ENCODE data around the gene NET1. TPM values are rescaled to one million over a fixed set of nuclear protein-coding genes. Genes with fewer than 3 reads are reported as not detected.

Gene NET1
- total RNA-seq, 1 donor from 2014 or later, result 57.7 TPM

DNA sequence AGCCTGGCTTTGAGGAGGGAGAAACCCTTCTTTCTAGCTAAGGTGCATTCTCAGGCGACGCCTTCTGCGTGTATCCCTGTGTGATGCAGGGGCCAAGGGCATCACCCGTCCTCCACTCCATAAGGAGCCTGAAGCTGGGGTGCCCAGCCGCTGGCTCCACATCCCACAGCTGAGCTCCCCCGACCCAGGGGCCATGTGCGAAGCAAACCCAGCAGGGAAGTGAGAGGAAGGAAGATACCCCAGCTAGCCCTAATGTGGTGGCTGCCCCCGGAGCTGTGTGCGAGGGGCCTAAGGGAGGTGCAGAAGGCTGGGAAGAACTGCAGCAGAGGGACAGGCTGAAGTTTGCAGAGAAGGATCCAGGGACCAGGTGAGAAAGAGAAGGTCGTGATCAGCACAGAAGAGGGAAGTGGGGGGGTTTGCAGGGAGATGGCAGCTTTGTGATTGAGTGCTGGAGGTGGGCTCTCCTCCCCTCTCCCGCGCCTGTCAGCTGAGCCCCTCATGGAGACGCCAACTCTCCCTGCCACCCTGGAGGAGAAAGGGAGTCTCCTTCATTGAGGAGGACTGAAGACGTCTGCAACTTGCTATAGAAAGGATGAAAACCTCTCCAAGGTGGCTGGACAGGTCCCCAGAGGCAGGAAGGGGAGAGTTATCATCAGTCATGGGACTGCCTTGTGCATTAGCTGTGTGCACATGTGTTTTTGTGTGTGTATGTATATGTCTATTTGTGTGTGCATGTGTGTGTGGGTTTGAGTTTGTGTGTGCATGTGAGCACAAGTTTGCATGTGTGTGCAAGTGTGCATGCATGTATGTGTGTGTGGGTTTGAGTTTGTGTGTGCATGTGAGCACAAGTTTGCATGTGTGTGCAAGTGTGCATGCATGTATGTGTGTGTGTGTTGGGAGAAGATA is 90.5 kb downstream of the NET1 start:
- H3K27me3 Mint-ChIP-seq (ENCODE audit: unreplicated experiment), result peaks cover 3% of the 10 kb centered on the region
- H3K9me3 Mint-ChIP-seq (ENCODE audit: unreplicated experiment), result no peaks in the 10 kb centered on the region
- H3K4me1 Mint-ChIP-seq (ENCODE audit: unreplicated experiment), result peaks cover 18% of the 10 kb centered on the region
- no peaks in the 10 kb centered on the region for H3K36me3 Mint-ChIP-seq (ENCODE audit: low read depth, unreplicated experiment)
- no peak overlapping the region for H3K27ac Mint-ChIP-seq (ENCODE audit: unreplicated experiment)
- H3K4me3 Mint-ChIP-seq (ENCODE audit: unreplicated experiment), result no peak overlapping the region
- no peak for DNase-seq (ENCODE audit: low spot score)
- TF ChIP-seq, protein P1, sequence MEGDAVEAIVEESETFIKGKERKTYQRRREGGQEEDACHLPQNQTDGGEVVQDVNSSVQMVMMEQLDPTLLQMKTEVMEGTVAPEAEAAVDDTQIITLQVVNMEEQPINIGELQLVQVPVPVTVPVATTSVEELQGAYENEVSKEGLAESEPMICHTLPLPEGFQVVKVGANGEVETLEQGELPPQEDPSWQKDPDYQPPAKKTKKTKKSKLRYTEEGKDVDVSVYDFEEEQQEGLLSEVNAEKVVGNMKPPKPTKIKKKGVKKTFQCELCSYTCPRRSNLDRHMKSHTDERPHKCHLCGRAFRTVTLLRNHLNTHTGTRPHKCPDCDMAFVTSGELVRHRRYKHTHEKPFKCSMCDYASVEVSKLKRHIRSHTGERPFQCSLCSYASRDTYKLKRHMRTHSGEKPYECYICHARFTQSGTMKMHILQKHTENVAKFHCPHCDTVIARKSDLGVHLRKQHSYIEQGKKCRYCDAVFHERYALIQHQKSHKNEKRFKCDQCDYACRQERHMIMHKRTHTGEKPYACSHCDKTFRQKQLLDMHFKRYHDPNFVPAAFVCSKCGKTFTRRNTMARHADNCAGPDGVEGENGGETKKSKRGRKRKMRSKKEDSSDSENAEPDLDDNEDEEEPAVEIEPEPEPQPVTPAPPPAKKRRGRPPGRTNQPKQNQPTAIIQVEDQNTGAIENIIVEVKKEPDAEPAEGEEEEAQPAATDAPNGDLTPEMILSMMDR (IDR thresholded peaks at IDR 0.05; ENCODE audit: unreplicated experiment), result no peak

DNA sequence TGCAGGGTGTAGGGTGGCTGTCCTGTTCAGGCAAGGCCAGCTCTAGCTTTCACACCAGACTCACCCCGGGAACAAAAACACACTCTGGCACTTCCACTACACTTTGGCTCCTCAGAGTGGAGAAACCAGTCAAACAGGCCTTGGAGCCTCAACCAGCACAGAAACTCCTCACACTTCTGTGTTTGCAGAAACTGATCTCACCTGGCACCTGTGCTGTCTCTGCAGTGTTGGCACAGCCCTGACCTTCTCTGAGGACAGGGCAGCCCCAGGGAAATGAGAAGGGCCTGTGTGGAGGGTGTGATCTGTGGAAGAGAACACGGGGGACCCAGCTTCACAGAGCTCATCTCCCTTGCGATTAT is 91.1 kb downstream of the NET1 start:
- peaks cover 5% of the 10 kb centered on the region for H3K27me3 Mint-ChIP-seq (ENCODE audit: unreplicated experiment)
- TF ChIP-seq, protein P1 (IDR thresholded peaks at IDR 0.05; ENCODE audit: unreplicated experiment), result no peak
- H3K9me3 Mint-ChIP-seq (ENCODE audit: unreplicated experiment), result no peaks in the 10 kb centered on the region
- H3K36me3 Mint-ChIP-seq (ENCODE audit: low read depth, unreplicated experiment), result no peaks in the 10 kb centered on the region
- H3K4me3 Mint-ChIP-seq (ENCODE audit: unreplicated experiment), result no peak overlapping the region
- peaks cover 18% of the 10 kb centered on the region for H3K4me1 Mint-ChIP-seq (ENCODE audit: unreplicated experiment)
- no peak for DNase-seq (ENCODE audit: low spot score)
- no peak overlapping the region for H3K27ac Mint-ChIP-seq (ENCODE audit: unreplicated experiment)

DNA sequence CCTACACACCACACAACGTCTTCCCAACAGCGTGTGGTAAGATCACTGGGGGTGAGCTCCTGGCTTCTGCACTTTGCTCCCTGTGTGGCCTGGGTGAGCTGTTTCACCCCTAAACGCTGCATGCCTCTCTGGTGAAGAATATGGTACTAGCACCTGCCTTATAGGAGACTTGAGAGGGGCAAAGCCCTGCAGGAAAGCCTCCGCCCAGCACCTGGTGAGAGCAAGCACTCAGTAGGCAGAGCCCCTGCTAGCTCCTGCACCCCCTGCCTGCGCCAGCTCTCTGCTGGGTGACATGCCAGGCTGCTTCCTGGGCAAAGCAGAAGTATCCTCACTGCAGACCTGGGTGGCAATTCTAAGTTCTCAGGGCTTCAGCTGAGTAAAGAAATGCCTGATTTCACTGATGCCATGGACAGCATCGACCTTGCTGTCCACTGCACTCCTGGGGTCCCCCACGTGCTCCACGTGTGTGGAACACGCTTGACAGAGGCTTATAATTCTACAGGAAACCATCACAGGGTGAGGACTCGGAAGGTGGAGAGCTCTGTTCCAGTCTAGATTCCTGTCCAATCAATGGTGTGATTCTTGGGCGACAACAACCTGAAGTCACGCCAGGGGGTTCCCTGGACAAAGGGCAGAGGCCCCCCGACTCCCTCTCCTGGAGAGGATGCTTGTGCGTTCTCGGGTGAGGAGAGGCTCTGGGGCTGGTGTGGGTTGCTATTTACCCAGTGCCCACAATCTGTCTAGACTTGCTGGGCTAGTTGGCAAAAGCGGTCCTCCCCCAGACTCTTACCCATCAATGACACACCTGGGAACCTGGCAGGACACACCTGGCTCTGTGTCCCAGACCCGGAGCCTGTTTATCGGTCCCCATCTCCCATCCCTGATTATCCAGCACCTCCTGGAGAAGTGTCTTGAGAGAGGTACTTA is 92.1 kb downstream of the NET1 start:
- Mint-ChIP-seq H3K4me3 (ENCODE audit: unreplicated experiment) (no peak overlapping the region), H3K9me3 (ENCODE audit: unreplicated experiment) (no peaks in the 10 kb centered on the region), H3K27ac (ENCODE audit: unreplicated experiment) (no peak overlapping the region), H3K27me3 (ENCODE audit: unreplicated experiment) (peaks cover 8% of the 10 kb centered on the region), H3K4me1 (ENCODE audit: unreplicated experiment) (peaks cover 25% of the 10 kb centered on the region), H3K36me3 (ENCODE audit: low read depth, unreplicated experiment) (no peaks in the 10 kb centered on the region)
- TF ChIP-seq, protein P1 (IDR thresholded peaks at IDR 0.05; ENCODE audit: unreplicated experiment), result no peak
- DNase-seq (ENCODE audit: low spot score), result no peak

DNA sequence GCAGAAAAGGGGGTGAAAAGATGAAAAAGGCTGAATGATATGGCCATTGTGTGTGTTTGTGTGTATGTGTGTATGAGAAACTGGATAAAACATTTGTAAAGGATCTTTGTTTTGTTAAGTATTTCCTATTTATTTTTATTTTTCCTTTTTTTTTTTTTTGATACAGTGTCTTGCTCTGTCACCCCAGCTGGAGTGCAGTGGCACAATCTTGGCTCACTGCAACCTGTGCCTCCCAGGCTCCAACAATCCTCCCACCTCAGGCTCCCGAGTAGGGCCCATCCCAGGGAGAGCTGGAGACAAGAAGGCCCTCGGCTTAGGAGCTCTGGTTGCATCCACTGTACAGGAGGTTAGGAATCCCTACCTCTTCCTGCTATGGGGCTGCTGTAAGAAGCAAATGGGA is 93.9 kb downstream of the NET1 start:
- Mint-ChIP-seq H3K36me3 (ENCODE audit: low read depth, unreplicated experiment) (no peaks in the 10 kb centered on the region), H3K9me3 (ENCODE audit: unreplicated experiment) (no peaks in the 10 kb centered on the region), H3K27ac (ENCODE audit: unreplicated experiment) (no peak overlapping the region), H3K4me3 (ENCODE audit: unreplicated experiment) (no peak overlapping the region), H3K4me1 (ENCODE audit: unreplicated experiment) (peaks cover 20% of the 10 kb centered on the region), H3K27me3 (ENCODE audit: unreplicated experiment) (peaks cover 8% of the 10 kb centered on the region)
- no peak for DNase-seq (ENCODE audit: low spot score)
- TF ChIP-seq, protein P1 (IDR thresholded peaks at IDR 0.05; ENCODE audit: unreplicated experiment), result no peak

Data from endothelial cell (in vitro differentiated cells).